ENCODE measurements around the gene PRSS38.

DNA sequence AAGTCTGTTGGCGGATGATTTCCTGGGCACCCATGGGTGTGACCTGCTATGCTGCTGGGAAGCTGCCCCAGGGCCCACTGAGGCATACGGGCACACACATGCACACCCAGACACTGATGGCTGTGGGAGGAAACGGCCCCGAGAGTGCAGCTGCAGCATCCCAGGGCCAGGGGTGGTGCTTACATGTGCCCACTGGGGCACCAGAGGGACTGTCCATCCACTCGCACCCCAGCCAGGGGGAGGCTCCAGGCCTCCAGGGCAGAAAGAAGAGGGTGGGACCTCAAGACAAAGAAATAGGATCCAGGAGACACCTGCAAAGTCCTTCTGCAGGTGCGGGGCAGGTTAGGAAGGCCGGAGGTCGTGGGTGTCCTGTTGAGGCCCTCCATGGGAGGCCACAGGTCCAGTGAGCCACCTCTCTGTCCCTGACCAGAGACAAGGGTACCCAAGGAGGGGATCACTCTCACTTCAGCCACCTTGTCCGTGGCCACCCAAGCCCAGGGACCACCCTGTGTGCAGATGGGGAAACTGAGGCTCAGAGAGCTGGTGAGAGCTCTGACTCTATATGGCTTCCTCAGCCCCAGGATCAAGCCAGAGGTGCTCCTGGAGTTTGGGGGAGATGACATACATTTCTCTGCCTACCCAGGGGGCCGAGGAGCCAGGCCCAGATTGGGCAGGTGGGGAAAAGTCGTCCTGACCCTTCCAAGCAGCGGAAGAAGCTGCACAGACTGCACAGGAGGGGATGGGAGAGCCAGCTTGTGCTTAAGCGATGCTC lies 75.2 kb downstream of the PRSS38 start:
- TF ChIP-seq EZH2phosphoT487 (IDR thresholded peaks at IDR 0.05; ENCODE audit: insufficient read depth, low read depth), result no peak
- no peak for TF ChIP-seq EZH2 (IDR thresholded peaks at IDR 0.05; ENCODE audit: insufficient read depth, poor library complexity, severe bottlenecking)

Data from GM23248 (cell line).